ENCODE data around the gene TSPAN2.

Gene TSPAN2

DNA sequence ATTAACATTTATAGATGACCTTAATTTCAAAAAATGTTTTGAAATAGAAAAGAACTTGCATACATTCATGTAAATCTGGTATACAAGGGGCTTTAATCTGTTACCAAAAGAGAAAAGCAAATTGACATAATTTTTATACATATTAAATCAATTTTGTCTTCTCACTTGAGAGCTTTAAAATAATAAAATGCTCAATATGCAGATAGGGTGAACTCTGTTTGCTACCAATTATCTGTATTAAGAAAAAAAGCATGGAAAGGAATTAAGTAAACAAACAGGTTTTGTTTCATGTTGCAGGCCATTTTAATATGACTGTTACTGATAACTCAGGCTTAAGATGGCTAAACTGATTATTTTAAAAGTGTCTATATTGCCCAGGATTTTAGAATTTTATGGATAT is 65.7 kb downstream of the TSPAN2 start:
- TF ChIP-seq, protein P1, sequence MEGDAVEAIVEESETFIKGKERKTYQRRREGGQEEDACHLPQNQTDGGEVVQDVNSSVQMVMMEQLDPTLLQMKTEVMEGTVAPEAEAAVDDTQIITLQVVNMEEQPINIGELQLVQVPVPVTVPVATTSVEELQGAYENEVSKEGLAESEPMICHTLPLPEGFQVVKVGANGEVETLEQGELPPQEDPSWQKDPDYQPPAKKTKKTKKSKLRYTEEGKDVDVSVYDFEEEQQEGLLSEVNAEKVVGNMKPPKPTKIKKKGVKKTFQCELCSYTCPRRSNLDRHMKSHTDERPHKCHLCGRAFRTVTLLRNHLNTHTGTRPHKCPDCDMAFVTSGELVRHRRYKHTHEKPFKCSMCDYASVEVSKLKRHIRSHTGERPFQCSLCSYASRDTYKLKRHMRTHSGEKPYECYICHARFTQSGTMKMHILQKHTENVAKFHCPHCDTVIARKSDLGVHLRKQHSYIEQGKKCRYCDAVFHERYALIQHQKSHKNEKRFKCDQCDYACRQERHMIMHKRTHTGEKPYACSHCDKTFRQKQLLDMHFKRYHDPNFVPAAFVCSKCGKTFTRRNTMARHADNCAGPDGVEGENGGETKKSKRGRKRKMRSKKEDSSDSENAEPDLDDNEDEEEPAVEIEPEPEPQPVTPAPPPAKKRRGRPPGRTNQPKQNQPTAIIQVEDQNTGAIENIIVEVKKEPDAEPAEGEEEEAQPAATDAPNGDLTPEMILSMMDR (IDR thresholded peaks at IDR 0.05): no peak

DNA sequence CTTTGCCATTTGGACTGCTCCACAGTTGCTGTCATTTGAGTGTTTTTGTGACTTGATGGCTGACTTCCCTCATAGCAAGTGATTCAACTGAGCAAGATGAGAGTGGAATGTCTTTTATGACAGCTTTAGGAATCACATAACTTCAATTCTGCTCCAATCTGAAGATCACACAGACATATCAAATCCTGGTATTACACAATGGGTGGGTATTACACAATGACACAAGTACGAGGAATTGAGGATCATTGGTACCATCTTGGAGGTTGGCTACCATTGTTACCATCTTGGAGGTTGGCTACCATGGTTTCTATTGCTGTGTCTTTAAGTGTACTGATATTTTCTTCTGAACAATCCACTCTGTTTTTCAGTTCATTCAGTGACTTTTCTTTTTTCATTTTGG is 68.2 kb downstream of the TSPAN2 start:
- TF ChIP-seq, protein P1 (IDR thresholded peaks at IDR 0.05): no peak

DNA sequence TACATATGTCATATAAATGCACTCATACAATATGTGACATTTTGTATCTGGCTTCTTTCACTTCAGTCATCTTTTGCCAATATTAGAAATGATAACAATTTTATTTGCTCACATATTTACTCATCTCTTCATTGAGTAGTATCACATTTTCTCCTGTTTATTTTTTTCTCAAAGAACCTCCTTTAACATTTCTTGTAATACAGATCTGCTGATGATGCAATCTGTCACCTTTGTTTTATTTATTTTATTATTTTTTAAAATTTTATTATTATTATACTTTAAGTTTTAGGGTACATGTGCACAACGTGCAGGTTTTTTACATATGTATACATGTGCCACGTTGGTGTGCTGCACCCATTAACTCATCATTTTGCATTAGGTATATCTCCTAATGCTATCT is 75.5 kb downstream of the TSPAN2 start:
- TF ChIP-seq, protein P1 (IDR thresholded peaks at IDR 0.05): no peak

DNA sequence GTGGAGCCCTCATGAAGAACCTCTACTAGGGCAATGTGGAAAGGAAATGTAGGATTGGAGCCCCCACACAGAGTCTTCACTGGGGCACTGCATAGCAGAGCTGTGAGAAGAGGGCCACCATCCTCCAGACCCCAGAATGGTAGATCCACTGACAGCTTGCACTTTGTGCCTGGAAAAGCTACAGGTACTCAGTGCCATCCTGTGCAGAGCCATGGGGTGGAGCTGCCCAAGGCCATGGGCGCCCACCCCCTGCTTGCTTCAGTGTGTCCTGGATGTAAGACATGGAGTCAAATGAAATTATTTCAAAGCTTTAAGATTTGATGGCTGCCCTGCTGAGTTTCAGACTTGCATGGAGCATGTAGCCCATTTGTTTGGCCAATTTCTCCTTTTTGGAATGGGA is 76.9 kb downstream of the TSPAN2 start:
- TF ChIP-seq, protein P1 (IDR thresholded peaks at IDR 0.05): no peak

DNA sequence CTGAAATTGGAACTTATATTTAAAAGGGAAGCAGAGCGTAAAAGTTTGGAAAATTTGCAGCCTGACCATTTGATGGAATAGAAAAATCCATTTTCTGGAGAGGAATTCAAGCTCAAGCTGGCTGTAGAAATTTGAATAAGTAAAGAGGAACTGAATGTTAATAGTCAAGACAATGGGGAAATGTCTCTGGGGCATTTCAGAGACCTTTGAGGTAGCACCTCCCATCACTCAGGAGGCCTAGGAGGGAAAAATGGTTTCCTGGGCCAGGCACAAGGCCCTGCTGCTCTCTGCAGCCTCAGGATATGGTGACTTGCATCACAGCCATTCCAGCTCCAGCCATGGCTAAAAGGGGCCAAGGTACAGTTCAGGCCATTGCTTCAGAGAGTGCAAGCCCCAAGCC is 77.3 kb downstream of the TSPAN2 start:
- TF ChIP-seq, protein P1 (IDR thresholded peaks at IDR 0.05): no peak

DNA sequence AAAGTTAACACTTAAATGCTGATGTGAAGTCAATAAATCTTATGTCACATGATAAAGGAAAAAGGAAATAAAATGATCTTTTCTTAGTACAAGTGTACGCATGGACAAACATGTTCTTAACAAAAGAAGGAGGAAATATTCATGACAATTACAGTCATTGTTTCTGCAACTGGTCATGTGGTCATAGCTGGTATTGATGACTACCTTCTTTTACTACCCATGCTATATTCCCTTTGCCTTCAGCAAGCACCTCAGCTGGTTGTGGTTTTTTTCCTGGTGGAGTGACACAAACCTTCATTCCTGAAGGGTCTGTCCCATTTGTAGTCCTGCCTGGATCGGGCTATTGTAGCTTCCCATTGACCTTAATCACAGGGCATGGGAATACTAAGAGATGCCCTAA is 83.1 kb downstream of the TSPAN2 start:
- TF ChIP-seq, protein P1 (IDR thresholded peaks at IDR 0.05): no peak
